Liver (tissue), 9 donors: Measurements from ENCODE around the gene CLN5. TPM values are rescaled to one million over a fixed set of nuclear protein-coding genes. Genes with fewer than 3 reads are reported as not detected.

ENCODE experiments used
- DNase-seq: peaks from one replicate; pipeline ENCODE4 v3.0.0-alpha.2; 2017; ENCODE audit warnings: low spot score
- H3K27ac ChIP-seq, 2 donors: one replicate each; pipeline ENCODE4 v1.7.0; 2013; ENCODE audit warnings: inconsistent platforms in 2 of 2, low read length in 2 of 2, control low read depth in 1 of 2, low read depth in 1 of 2, mild to moderate bottlenecking in 1 of 2
- H3K27me3 ChIP-seq, 4 donors: one replicate each; pipeline versions ENCODE4 v1.6.1 to v1.7.0; 2013; ENCODE audit warnings: low read length in 3 of 4, inconsistent platforms in 1 of 4, mild to moderate bottlenecking in 1 of 4, moderate library complexity in 1 of 4; ENCODE audit not compliant: control insufficient read depth in 4 of 4, insufficient read depth in 4 of 4
- H3K36me3 ChIP-seq, 4 donors: one replicate each; pipeline versions ENCODE4 v1.6.1 to v1.7.0; 2013; ENCODE audit warnings: low read length in 3 of 4, mild to moderate bottlenecking in 3 of 4, low read depth in 1 of 4, moderate library complexity in 1 of 4; ENCODE audit not compliant: control insufficient read depth in 4 of 4, insufficient read depth in 3 of 4
- H3K4me1 ChIP-seq, 4 donors: one replicate each; pipeline versions ENCODE4 v1.6.1 to v1.7.0; 2013; ENCODE audit warnings: low read length in 3 of 4, mild to moderate bottlenecking in 3 of 4, moderate library complexity in 1 of 4; ENCODE audit not compliant: control insufficient read depth in 4 of 4, insufficient read depth in 4 of 4
- H3K4me3 ChIP-seq, 3 donors: one replicate each; pipeline versions ENCODE4 v1.6.1 to v1.7.0; 2013; ENCODE audit warnings: low read length in 3 of 3, control low read depth in 1 of 3, low read depth in 1 of 3, mild to moderate bottlenecking in 1 of 3
- H3K9ac ChIP-seq, 2 donors: one replicate each; pipeline ENCODE4 v1.7.0; 2013; ENCODE audit warnings: low read length in 2 of 2, mild to moderate bottlenecking in 2 of 2, moderate library complexity in 2 of 2, control low read depth in 1 of 2, low read depth in 1 of 2
- H3K9me3 ChIP-seq, 4 donors: one replicate each; pipeline versions ENCODE4 v1.6.1 to v1.7.0; 2013; ENCODE audit warnings: low read length in 3 of 4; ENCODE audit not compliant: control insufficient read depth in 4 of 4
- ATF3 ChIP-seq: IDR thresholded peaks from 2 replicates; pipeline ENCODE4 v1.6.1; 2016; ENCODE audit warnings: antibody characterized with exemption
- CTCF ChIP-seq: fragments of 150-350 bp; IDR thresholded peaks from 2 replicates; pipeline ENCODE4 v1.5.1; 2017; ENCODE audit warnings: improper control_type of control experiment, low read depth, low read length; ENCODE audit not compliant: missing input control
- EGR1 ChIP-seq, 2 donors: IDR thresholded peaks; 2 replicates each; pipeline ENCODE4 v1.6.1; 2016 to 2018; ENCODE audit warnings: antibody characterized with exemption in 2 of 2, low read depth in 2 of 2
- FOXA1 ChIP-seq: IDR thresholded peaks from 2 replicates; pipeline ENCODE4 v1.6.1; 2016; ENCODE audit warnings: antibody characterized with exemption
- FOXA2 ChIP-seq: IDR thresholded peaks from 2 replicates; pipeline ENCODE4 v1.6.1; 2016; ENCODE audit warnings: antibody characterized with exemption
- GABPA ChIP-seq, 2 donors: IDR thresholded peaks in 1 of 2; conservative IDR thresholded peaks in 1 of 2; 2 replicates each; pipeline ENCODE4 v1.6.1; 2016; ENCODE audit warnings: antibody characterized with exemption in 2 of 2, mild to moderate bottlenecking in 1 of 2, moderate library complexity in 1 of 2
- HNF4A ChIP-seq, 2 donors: conservative IDR thresholded peaks; 2 replicates each; pipeline ENCODE4 v1.6.1; 2016; ENCODE audit warnings: antibody characterized with exemption in 2 of 2, mild to moderate bottlenecking in 2 of 2
- HNF4G ChIP-seq: IDR thresholded peaks from 2 replicates; pipeline ENCODE4 v1.6.1; 2016; ENCODE audit warnings: antibody characterized with exemption
- NR2F2 ChIP-seq: IDR thresholded peaks from 2 replicates; pipeline ENCODE4 v1.6.1; 2016; ENCODE audit warnings: antibody characterized with exemption
- RAD21 ChIP-seq, 2 donors: IDR thresholded peaks; 2 replicates each; pipeline ENCODE4 v1.6.1; 2016; ENCODE audit warnings: antibody characterized with exemption in 2 of 2, mild to moderate bottlenecking in 2 of 2
- REST ChIP-seq: IDR thresholded peaks from 2 replicates; pipeline ENCODE4 v1.6.1; 2016; ENCODE audit warnings: antibody characterized with exemption, mild to moderate bottlenecking
- RXRA ChIP-seq, 2 donors: IDR thresholded peaks; 2 replicates each; pipeline ENCODE4 v1.6.1; 2017 to 2018; ENCODE audit warnings: antibody characterized with exemption in 2 of 2, mild to moderate bottlenecking in 1 of 2
- SP1 ChIP-seq: IDR thresholded peaks from 2 replicates; pipeline ENCODE4 v1.6.1; 2018; ENCODE audit warnings: antibody characterized with exemption, mild to moderate bottlenecking
- TAF1 ChIP-seq: conservative IDR thresholded peaks from 2 replicates; pipeline ENCODE4 v1.6.1; 2016; ENCODE audit warnings: antibody characterized with exemption, mild to moderate bottlenecking
- YY1 ChIP-seq: IDR thresholded peaks from 2 replicates; pipeline ENCODE4 v1.6.1; 2016; ENCODE audit warnings: antibody characterized with exemption, mild to moderate bottlenecking
- WGBS: extraction: QIAGEN DNeasy Blood & Tissue Kit; methylation state at CpG from one replicate; pipeline ENCODE4 v1.1.7; 2013; 5-methylcytosine and 5-hydroxymethylcytosine counted together
- polyA plus RNA-seq, 2 donors: library from polyadenylated mRNA; stranded (reverse) in 1 of 2; unstranded in 1 of 2; fragments of 200-250 nt in 1 of 2; fragments of >200 nt in 1 of 2; fragmentation: Nextera tagmentation in 1 of 2; extraction: Ambion mirVana in 1 of 2; gene quantifications; one replicate each; pipeline versions ENCODE4 v1.2.1 to v1.2.3, GENCODE V29; 2013 to 2015
- total RNA-seq, 2 donors: library from RNA; depleted of rRNA; stranded (reverse); fragments of >200 nt; gene quantifications; one replicate each; pipeline ENCODE4 v1.2.3, GENCODE V29; 2014
- TF ChIP-seq, protein P1 (sequence below): IDR thresholded peaks from 2 replicates; pipeline ENCODE4 v1.6.1; 2016; ENCODE audit warnings: antibody characterized with exemption
- TF ChIP-seq, protein P2 (sequence below): IDR thresholded peaks from 2 replicates; pipeline ENCODE4 v1.6.1; 2016; ENCODE audit warnings: antibody characterized with exemption
- donor health status: healthy.
- donor health status: healthy.
- donor health status: healthy.
- donor health status: healthy.
- donor health status: healthy.

CLN5 gene
- total and polyA plus RNA-seq, 4 donors, result 11.6 to 18.2 (median 14.8) TPM

- Histone ChIP-seq H3K4me1 (peaks cover 0 to 23% (median 14%) of the 10 kb centered on the region in 4 donors), H3K36me3 (peaks cover 0 to 6% (median 3%) of the 10 kb centered on the region in 4 donors), H3K4me3 (peak overlapping the region in 2 of 3 donors; percentile 29 to 84), H3K9me3 (no peaks in the 10 kb centered on the region), H3K27ac (peak overlapping the region; percentile 86 to 97), H3K9ac (peak overlapping the region; percentile 9 to 42), H3K27me3 (no peaks in the 10 kb centered on the region)
- WGBS, result 45% methylated on average over 15 of the region's 15 CpGs
- no peak for DNase-seq
- no peak for TF ChIP-seq EGR1 (IDR thresholded peaks at IDR 0.05; ENCODE audit: low read depth in 2 of 2)
- peak; percentile 31 for TF ChIP-seq SP1
Observed at GRCh38 chr13:76991432-76991795, 467 bp upstream of the CLN5 start.

DNA sequence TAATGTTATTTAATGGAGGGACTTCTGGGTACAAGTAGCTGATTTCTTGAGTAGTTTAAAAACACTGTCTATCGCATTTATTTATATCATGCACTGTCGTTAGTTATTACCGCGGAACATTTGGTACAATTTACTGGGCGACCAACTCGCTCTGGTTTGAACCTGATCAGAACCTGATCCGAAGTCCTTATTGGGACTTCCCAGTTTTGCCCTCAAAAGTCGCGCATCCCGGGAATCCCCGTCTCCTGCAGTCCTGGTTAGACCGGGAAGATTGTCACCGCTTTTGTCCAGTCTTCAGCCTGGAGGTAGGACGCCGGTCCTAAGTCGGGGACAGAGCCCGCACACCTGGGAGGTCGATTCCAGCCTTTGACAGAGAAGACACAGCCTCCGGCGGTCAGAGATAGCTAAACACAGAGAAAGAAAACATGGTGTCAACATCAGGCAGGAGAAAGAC is 694 bp downstream of the CLN5 start:
- Histone ChIP-seq H3K9me3 (no peaks in the 10 kb centered on the region), H3K4me3 (peak overlapping the region; percentile 78 to 84 (median 82)), H3K27ac (peak overlapping the region; percentile 86 to 97), H3K36me3 (peaks cover 0 to 6% (median 4%) of the 10 kb centered on the region in 4 donors), H3K27me3 (no peaks in the 10 kb centered on the region), H3K9ac (peak overlapping the region; percentile 42 to 92), H3K4me1 (peaks cover 0 to 23% (median 14%) of the 10 kb centered on the region in 4 donors)
- TF ChIP-seq GABPA (IDR thresholded peaks at IDR 0.05 in 1 of 2, conservative IDR thresholded peaks at IDR 0.05 in 1 of 2) (no peak), RAD21 (IDR thresholded peaks at IDR 0.05) (no peak), YY1 (peak; percentile 31)
- TF ChIP-seq, protein P1, sequence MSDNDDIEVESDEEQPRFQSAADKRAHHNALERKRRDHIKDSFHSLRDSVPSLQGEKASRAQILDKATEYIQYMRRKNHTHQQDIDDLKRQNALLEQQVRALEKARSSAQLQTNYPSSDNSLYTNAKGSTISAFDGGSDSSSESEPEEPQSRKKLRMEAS, result no peak
- whole genome bisulfite sequencing, result 1% methylated on average over 20 of the region's 20 CpGs
- DNase-seq, result peak; percentile 51

- H3K9me3 ChIP-seq, result no peaks in the 10 kb centered on the region
- peaks cover 0 to 23% (median 14%) of the 10 kb centered on the region in 4 donors for H3K4me1 ChIP-seq
- TF ChIP-seq TAF1, result no peak
- TF ChIP-seq YY1, result no peak
- TF ChIP-seq EGR1 (IDR thresholded peaks at IDR 0.05; ENCODE audit: low read depth in 2 of 2), result no peak
- TF ChIP-seq FOXA1, result no peak
- no peak for TF ChIP-seq ATF3
- no peak for TF ChIP-seq GABPA (IDR thresholded peaks at IDR 0.05 in 1 of 2, conservative IDR thresholded peaks at IDR 0.05 in 1 of 2)
- TF ChIP-seq FOXA2, result no peak
- TF ChIP-seq RAD21 (IDR thresholded peaks at IDR 0.05), result no peak
- TF ChIP-seq, protein P1, result no peak
- TF ChIP-seq NR2F2, result no peak
- no peak for TF ChIP-seq HNF4G
- TF ChIP-seq CTCF, result no peak
- no peak for TF ChIP-seq HNF4A (conservative IDR thresholded peaks at IDR 0.05)
- no peak for TF ChIP-seq RXRA (IDR thresholded peaks at IDR 0.05)
- TF ChIP-seq REST, result no peak
- TF ChIP-seq SP1, result no peak
- TF ChIP-seq, protein P2, sequence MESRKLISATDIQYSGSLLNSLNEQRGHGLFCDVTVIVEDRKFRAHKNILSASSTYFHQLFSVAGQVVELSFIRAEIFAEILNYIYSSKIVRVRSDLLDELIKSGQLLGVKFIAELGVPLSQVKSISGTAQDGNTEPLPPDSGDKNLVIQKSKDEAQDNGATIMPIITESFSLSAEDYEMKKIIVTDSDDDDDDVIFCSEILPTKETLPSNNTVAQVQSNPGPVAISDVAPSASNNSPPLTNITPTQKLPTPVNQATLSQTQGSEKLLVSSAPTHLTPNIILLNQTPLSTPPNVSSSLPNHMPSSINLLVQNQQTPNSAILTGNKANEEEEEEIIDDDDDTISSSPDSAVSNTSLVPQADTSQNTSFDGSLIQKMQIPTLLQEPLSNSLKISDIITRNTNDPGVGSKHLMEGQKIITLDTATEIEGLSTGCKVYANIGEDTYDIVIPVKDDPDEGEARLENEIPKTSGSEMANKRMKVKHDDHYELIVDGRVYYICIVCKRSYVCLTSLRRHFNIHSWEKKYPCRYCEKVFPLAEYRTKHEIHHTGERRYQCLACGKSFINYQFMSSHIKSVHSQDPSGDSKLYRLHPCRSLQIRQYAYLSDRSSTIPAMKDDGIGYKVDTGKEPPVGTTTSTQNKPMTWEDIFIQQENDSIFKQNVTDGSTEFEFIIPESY, result no peak
- peak overlapping the region; percentile 42 to 92 for H3K9ac ChIP-seq
- no peaks in the 10 kb centered on the region for H3K27me3 ChIP-seq
- H3K4me3 ChIP-seq, result peak overlapping the region in 2 of 3 donors; percentile 78 to 84
- peak overlapping the region; percentile 86 to 97 for H3K27ac ChIP-seq
- DNase-seq, result no peak
- peaks cover 0 to 6% (median 4%) of the 10 kb centered on the region in 4 donors for H3K36me3 ChIP-seq
- 52% methylated on average over 3 of the region's 3 CpGs for WGBS
Observed at GRCh38 chr13:76993021-76993420, 1.1 kb downstream of the CLN5 start.
